ENCODE measurements around the gene MCMBP.

MCMBP gene

GRCh38 chr10:119865699-119866240 lies 6.9 kb downstream of the MCMBP start:
- Histone ChIP-seq H3K27me3 (ENCODE audit: insufficient read depth, poor library complexity, severe bottlenecking) (no peaks in the 10 kb centered on the region), H3K27ac (ENCODE audit: poor library complexity, severe bottlenecking) (no peak overlapping the region), H3K36me3 (ENCODE audit: low read depth) (peaks cover 24% of the 10 kb centered on the region), H3K4me3 (ENCODE audit: severe bottlenecking) (no peak overlapping the region), H3K9me3 (ENCODE audit: severe bottlenecking) (no peaks in the 10 kb centered on the region), H3K4me1 (ENCODE audit: insufficient read depth, poor library complexity, severe bottlenecking) (peaks cover 4% of the 10 kb centered on the region)
- ATAC-seq (ENCODE audit: low read depth) (no peak), DNase-seq (ENCODE audit: low spot score) (no peak)
- TF ChIP-seq CTCF (IDR thresholded peaks at IDR 0.05; ENCODE audit: poor library complexity, severe bottlenecking), result no peak

GRCh38 chr10:119863951-119864565 lies 8.6 kb downstream of the MCMBP start:
- no peak overlapping the region for H3K27ac ChIP-seq (ENCODE audit: poor library complexity, severe bottlenecking)
- no peak for ATAC-seq (ENCODE audit: low read depth)
- DNase-seq (ENCODE audit: low spot score), result no peak
- no peaks in the 10 kb centered on the region for H3K9me3 ChIP-seq (ENCODE audit: severe bottlenecking)
- peaks cover 7% of the 10 kb centered on the region for H3K4me1 ChIP-seq (ENCODE audit: insufficient read depth, poor library complexity, severe bottlenecking)
- H3K27me3 ChIP-seq (ENCODE audit: insufficient read depth, poor library complexity, severe bottlenecking), result no peaks in the 10 kb centered on the region
- no peak overlapping the region for H3K4me3 ChIP-seq (ENCODE audit: severe bottlenecking)
- peaks cover 30% of the 10 kb centered on the region for H3K36me3 ChIP-seq (ENCODE audit: low read depth)
- no peak for TF ChIP-seq CTCF (IDR thresholded peaks at IDR 0.05; ENCODE audit: poor library complexity, severe bottlenecking)

- Histone ChIP-seq H3K27me3 (ENCODE audit: insufficient read depth, poor library complexity, severe bottlenecking) (no peaks in the 10 kb centered on the region), H3K4me3 (ENCODE audit: severe bottlenecking) (no peak overlapping the region), H3K27ac (ENCODE audit: poor library complexity, severe bottlenecking) (no peak overlapping the region), H3K9me3 (ENCODE audit: severe bottlenecking) (no peaks in the 10 kb centered on the region), H3K36me3 (ENCODE audit: low read depth) (peaks cover 44% of the 10 kb centered on the region), H3K4me1 (ENCODE audit: insufficient read depth, poor library complexity, severe bottlenecking) (peaks cover 7% of the 10 kb centered on the region)
- no peak for DNase-seq (ENCODE audit: low spot score)
- ATAC-seq (ENCODE audit: low read depth), result no peak
- no peak for TF ChIP-seq CTCF (IDR thresholded peaks at IDR 0.05; ENCODE audit: poor library complexity, severe bottlenecking)
Observed at GRCh38 chr10:119862524-119862923, 10.1 kb downstream of the MCMBP start.

- no peak overlapping the region for H3K27ac ChIP-seq (ENCODE audit: poor library complexity, severe bottlenecking)
- no peak overlapping the region for H3K4me3 ChIP-seq (ENCODE audit: severe bottlenecking)
- DNase-seq (ENCODE audit: low spot score), result no peak
- ATAC-seq (ENCODE audit: low read depth), result no peak
- H3K36me3 ChIP-seq (ENCODE audit: low read depth), result peaks cover 57% of the 10 kb centered on the region
- peaks cover 7% of the 10 kb centered on the region for H3K4me1 ChIP-seq (ENCODE audit: insufficient read depth, poor library complexity, severe bottlenecking)
- no peaks in the 10 kb centered on the region for H3K27me3 ChIP-seq (ENCODE audit: insufficient read depth, poor library complexity, severe bottlenecking)
- H3K9me3 ChIP-seq (ENCODE audit: severe bottlenecking), result no peaks in the 10 kb centered on the region
- no peak for TF ChIP-seq CTCF (IDR thresholded peaks at IDR 0.05; ENCODE audit: poor library complexity, severe bottlenecking)
Observed at GRCh38 chr10:119860866-119861607, 11.6 kb downstream of the MCMBP start.
